HL-60/S4 (cell line): ENCODE measurements around the gene TPI1.
"Not testable (repeated sequence)": the region's sequence is repeated elsewhere in the genome, so short reads cannot be mapped to it uniquely, and the experiment has no call there.

Source experiments
- in situ Hi-C: fragments of 300-500 bp; cut with MboI; formaldehyde crosslinking; loops from 2 replicates; pipeline ENCODE4 v1.14.3; 2022; ENCODE audit warnings: low sequenced_read_pairs

Gene TPI1

DNA sequence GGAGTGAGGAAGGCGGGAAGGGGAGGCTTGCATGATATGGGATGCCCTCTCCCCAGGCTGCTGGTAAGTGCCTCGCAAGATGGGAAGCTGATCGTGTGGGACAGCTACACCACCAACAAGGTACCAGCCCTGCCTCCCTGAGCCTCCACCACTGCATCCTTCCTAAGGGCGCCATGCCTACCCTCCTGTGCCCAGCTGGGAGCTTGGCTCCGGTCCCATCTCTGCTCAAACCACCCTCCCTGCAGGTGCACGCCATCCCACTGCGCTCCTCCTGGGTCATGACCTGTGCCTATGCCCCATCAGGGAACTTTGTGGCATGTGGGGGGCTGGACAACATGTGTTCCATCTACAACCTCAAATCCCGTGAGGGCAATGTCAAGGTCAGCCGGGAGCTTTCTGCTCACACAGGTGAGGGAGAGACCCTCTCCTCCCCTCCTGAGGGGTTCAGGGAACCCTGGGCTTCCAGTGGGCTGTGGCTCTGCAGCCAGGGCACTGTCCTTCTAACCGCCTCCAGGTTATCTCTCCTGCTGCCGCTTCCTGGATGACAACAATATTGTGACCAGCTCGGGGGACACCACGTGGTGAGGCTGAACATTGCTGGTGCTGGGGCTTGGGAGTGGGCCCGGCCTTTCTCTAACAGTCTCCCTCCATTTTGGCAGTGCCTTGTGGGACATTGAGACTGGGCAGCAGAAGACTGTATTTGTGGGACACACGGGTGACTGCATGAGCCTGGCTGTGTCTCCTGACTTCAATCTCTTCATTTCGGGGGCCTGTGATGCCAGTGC is 24.0 kb upstream of the TPI1 start:
- in situ Hi-C loops = no loop called here

DNA sequence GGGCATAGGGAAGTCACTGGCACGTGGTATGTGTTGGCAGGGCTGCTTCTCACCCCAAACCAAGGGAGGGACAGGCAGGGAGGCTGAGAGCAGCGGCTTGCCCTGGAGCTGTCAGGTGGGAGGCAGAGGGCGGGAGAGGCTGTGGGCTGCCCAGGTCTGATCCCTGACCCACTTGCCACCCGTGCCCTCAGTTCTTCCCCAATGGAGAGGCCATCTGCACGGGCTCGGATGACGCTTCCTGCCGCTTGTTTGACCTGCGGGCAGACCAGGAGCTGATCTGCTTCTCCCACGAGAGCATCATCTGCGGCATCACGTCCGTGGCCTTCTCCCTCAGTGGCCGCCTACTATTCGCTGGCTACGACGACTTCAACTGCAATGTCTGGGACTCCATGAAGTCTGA is 21.9 kb upstream of the TPI1 start:
- in situ Hi-C loops = no loop called here

DNA sequence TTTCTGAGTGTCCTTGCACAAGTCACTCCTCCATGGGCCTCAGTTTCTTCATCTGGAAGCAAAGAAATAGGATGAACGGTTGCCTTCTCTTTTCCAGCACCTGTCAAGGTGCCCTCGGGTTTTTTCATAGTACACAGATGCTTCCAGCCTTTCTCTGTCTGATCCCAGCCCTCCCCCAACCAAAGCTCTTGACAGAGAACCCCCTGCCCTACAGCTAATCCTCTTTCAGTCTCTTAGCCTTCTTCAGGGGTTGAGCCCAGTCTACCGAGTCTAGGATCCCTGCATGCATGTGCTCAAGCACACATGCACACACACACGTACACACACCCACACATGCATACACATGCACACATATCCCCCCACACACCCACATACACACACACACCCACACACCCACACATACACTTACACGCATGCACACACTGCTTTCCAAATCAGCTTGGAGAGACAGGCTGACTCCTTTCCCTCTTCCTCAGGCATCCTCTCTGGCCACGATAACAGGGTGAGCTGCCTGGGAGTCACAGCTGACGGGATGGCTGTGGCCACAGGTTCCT is 20.9 kb upstream of the TPI1 start:
- in situ Hi-C loops = no loop called here

DNA sequence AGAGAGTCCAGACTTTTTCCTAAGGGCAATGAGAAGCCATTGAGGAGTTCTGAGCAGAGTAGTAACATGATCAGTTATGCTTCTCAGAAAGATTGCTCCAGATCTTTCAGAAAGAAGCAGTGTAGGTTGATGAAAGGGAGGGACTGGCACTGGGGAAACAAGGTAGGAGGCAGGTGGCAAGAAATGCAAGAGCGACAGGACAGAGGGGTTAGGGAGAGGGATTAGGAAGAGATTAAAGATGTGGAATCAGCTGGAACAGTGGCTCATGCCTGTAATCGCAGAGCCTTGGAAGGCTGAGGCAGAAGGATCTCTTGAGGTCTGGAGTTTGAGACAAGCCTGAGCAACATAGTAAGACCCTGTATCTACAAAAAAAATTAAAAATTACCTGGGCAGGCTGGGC is 19.7 kb upstream of the TPI1 start:
- in situ Hi-C loops = no loop called here

DNA sequence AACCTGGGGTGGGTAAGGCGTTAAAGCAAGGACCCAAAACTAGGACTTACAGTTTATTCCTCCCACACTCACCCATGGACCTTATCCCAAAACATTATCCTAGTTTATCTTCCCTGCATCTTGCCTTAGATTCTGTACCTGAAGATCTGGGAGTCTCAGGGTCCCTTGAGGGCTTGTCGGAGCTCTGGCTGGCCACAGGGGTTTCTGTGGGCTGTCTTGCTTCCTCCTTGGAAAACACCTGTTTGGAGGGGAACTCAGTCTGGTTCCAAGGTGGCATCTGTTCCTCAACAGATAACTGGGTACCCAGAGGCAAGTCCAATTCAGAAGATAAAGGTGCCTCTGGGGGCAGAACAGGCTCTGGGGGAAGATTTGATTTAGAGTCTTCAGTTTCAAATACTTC is 17.9 kb upstream of the TPI1 start:
- in situ Hi-C loops = no loop called here

DNA sequence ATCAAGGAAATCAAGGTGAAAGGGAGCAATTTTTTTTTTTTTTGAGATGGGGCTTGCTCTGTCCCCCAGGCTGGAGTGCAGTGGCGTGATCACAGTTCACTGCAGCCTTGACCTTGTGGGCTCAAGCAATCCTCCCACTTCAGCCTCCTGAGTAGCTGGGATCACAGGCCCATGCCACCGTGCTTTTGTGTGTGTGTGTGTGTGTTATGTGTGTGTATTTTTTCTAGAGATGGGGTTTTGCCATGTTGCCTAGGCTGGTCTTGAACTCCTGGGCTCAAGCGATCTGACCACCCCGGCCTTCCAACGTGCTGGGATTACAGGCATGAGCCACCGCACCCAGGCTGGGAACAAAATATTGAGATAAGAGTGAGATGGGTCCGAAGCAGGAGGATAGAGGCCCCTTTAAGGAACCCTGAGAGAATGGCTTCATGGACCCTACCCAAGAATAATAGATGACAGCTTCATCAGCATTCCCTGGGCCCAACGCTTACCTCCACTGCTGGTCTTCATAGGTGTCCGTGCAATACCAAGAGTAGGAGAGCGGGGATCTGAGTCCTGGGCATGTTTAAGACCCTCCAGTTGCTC is 17.3 kb upstream of the TPI1 start:
- in situ Hi-C loops = no loop called here

DNA sequence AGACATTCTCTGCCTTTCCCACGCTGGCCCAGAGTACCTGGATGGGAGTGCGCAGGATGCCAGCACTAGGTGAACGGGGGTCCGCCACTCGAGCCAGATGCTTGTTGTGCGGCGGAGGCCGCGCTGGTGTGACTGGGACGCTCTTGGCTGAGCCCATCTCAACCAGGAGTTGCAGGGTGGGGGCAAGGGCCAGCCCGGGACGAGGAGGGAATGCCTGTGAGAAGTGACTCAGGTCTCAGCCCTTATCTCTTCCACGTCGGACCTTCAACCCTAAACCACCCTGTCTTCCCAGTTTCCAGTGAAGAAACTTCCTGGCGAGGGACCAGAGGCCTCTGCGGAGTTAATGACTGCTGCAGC is 16.6 kb upstream of the TPI1 start:
- in situ Hi-C loops = no loop called here

DNA sequence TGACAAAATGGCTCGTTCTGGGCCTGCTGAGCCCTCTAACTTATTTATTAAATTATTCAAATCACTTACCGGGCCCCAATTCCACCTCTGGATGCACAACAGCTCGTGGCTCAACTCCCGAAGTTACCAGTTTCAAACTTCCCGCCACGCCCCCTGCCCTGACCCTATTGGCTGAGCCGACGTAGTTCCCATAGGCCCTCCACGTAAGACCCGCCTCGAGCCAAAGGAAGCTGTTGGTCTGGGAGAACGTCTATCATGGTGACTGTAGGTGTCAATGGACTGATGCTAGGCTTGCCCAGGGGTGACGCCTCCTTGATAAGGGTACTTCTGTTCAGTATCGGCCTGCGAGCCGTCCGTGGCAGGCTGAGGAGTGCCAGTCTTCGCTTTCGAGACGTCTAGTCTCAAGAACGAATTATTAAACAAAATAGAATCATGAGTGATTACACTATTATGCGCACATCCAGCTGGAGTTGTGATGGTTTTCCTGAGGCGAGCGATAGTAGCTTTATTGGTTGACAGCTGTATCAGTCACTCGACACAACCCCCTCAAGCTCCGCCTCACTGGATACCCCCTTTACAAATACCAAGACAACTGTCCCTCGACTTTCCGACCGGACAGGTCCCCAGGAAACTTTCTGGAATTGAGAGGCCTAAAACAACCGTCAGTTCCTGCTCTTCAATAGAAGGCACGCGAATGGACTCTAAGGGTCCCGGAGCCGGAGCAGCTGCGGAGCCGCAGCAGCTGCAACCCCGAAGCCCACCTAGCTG is 16.0 kb upstream of the TPI1 start, which contains the start of gene CDCA3:
TSS of gene CDCA3 (minus strand) at position 134 of the 768 bp plus-strand sequence. CDS start 334 bp downstream, outside the sequence.
- in situ Hi-C loops = no loop called here

DNA sequence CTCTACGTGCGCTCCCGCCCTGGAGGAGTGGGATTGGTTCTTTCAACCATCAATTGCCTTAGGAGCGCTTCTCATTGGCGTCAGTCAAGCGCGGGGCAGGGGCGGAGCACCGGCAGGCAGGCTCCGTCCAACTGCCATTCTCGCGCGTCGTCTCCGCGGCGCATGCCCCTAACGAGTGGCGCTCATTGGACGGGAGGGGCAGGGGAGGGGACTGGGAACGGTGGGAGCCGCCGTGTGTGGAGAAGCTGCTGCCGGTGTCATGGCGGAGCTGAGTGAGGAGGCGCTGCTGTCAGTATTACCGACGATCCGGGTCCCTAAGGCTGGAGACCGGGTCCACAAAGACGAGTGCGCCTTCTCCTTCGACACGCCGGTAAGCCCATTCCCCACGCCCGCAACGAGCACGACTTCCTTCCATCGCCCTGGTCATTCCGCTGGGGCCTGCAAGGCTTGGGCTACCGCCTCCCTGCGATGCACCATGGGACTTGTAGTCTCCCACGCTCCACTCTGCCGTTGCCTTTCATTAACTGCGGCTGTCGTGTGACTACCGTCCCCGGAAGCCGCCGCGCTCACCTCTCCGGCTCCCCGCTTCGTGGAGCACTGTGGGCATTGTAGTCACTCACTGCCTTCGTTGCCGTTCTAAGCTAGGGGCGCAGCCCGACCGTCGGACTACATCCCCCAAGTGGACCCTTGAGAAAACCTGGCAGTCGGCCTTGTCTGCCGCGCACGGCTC is 15.2 kb upstream of the TPI1 start, which contains the start of gene USP5:
TSS of gene USP5 (plus strand) at position 230 of the 730 bp plus-strand sequence. CDS start at position 260, 30 bp downstream.
- in situ Hi-C loops = no loop called here

DNA sequence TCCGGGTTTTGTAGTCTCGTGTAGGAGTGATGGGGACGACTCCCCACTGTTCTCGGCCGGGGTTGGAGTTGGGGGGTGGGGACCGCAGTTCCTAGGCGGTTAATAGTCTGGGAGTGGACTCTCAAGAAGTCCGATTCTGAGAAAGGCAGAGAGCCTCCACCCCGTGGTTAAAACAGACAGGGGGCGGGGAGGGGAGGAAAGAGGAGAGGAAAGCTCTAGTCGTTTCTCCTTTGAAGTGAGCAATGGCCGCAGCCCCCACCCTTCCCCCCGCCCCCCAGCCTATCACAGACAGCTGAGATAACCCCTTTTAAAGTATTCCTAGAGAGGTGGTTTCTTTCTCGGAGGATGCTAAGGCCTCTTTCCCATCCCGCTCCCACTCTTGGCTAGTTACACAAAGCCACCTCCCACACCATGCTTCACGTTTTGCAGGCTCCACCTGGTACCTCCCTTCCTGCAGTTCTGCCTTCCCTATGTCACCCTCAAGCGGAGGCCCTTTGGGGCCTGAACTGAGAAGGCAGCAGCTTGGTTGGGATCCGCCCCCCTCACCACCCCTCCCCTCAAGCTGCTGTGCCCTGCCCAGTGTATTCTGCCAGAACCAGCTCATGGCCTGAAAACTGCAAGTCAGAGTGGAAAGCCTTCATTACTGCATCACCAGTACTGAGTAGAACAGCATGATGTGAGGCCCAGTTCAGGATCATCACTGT is 14.5 kb upstream of the TPI1 start:
- in situ Hi-C loops = no loop called here

DNA sequence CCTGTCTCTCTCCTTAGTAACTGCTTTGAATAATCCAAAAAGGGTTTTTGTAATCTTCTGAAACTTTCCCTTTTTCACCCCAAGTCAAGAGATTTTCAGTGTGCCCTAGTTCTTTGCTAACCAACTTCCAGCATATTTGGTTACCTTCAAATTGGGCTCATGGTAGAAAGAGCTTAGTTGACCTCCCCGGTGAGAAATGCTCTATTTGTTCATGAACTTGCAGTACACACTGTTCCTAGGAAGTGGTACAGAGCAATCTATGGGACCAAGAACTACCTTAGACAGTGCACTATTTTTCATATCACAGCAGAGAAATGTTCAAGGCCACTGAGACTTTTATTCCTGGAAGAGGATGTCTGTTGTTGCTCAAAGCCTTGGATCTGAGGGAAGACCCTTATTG is 13.7 kb upstream of the TPI1 start:
- in situ Hi-C loops = no loop called here

DNA sequence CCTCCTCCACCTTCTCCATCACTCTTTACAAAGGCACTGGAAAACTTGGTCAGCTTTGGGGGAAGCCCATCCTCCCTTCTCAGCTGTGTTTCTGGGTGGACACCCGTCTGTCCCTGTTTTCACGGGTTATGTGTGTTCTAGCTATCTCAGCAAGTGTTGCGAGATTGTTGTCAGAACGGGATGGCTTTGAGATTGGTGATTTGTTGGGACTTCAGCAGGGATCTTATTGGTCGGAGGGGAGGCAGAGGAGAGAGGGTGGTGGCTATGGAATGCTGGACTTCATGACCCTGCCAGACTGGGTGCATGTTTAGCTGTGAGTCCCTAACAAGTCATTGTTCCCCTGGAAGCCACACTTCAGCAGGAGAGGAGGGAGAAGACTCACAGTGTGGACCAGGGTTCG is 13.3 kb upstream of the TPI1 start:
- in situ Hi-C loops = no loop called here

DNA sequence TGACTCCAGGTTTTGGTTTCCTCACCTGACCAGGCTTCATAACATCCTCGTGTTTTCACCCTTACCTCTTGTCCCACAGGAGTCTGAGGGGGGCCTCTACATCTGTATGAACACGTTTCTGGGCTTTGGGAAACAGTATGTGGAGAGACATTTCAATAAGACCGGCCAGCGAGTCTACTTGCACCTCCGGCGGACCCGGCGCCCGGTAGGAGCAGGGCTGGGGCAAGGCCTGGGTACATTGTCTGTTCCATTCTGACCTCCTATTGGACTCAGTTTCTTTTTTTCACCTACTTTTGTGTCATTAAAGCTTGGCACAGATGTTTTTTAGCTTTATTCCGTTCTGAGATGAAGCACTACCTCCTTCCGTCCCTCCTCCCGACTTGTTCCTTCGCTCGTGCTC is 12.0 kb upstream of the TPI1 start:
- in situ Hi-C loops = no loop called here

DNA sequence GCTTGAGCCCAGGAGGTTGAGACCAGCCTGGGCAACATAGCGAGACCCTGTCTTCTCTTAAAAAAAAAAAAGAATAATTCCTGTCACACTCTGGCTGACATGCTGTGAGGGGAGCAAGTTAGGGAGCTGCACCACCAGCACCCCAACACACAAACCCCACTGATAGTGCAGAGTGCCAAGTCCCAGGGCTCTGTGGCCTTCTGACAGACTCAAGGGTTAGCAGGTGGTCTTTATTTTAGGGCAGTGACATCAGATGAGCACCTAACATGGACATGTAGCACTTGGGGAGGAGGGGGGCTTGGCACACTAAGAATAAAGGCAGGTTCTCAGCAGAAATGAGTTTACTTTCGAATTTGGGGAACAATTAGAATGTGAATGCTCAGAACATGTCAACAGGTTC is 8.5 kb upstream of the TPI1 start:
- in situ Hi-C loops = no loop called here

DNA sequence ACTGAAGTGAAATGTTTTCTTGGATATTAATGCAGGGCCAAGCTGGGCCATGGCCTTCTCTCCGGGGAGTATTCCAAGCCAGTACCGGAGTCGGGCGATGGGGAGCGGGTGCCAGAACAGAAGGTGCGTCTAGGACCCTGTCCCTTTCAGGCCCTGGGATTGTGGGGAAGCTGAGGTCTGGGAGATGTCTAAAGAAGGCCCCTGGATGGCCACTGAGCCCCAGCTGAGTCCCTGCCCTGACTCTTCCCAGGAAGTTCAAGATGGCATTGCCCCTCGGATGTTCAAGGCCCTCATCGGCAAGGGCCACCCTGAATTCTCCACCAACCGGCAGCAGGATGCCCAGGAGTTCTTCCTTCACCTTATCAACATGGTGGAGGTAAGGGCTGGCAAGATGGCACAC is 7.2 kb upstream of the TPI1 start:
- in situ Hi-C loops = no loop called here

DNA sequence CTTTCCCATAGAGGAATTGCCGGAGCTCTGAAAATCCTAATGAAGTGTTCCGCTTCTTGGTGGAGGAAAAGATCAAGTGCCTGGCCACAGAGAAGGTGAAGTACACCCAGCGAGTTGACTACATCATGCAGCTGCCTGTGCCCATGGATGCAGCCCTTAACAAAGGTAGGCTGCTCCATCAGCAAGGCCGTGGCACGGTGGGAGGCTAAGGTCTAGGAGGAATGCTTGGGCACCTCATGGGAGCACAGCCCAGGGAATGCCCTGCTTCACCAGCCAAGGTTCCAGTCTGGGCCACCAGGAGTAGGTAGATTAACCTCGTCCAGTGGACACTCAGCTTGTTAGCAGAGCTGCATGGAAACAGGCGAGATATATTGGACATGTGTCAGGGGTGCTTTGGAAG is 6.4 kb upstream of the TPI1 start:
- in situ Hi-C loops = no loop called here

DNA sequence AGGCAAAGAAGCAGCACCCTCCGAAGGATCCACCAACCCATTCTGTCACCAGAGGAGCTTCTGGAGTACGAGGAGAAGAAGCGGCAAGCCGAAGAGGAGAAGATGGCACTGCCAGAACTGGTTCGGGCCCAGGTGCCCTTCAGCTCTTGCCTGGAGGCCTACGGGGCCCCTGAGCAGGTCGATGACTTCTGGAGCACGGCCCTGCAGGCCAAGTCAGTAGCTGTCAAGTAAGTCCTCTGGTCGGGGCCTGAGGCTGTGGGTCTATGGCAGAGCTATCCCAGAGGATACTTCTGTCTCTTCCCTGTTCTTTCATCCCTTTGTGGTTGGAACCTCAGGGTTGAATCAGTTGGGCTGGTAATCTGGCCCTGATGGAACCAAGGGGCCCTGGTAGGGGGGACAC is 5.9 kb upstream of the TPI1 start:
- in situ Hi-C loops = no loop called here

DNA sequence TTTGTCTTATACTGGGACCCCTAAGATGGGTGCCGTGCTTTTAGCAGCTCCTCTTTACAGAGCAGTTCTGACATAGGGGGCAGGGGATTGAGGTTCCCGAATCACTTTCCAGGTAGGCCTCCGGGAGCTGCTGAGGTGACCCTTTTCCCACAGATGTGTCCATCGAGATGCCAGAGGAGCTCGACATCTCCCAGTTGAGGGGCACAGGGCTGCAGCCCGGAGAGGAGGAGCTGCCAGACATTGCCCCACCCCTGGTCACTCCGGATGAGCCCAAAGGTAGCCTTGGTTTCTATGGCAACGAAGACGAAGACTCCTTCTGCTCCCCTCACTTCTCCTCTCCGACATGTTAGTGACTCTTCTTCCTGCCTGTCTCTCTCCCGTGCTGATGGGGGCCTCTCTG is 4.3 kb upstream of the TPI1 start:
- in situ Hi-C loops = no loop called here

DNA sequence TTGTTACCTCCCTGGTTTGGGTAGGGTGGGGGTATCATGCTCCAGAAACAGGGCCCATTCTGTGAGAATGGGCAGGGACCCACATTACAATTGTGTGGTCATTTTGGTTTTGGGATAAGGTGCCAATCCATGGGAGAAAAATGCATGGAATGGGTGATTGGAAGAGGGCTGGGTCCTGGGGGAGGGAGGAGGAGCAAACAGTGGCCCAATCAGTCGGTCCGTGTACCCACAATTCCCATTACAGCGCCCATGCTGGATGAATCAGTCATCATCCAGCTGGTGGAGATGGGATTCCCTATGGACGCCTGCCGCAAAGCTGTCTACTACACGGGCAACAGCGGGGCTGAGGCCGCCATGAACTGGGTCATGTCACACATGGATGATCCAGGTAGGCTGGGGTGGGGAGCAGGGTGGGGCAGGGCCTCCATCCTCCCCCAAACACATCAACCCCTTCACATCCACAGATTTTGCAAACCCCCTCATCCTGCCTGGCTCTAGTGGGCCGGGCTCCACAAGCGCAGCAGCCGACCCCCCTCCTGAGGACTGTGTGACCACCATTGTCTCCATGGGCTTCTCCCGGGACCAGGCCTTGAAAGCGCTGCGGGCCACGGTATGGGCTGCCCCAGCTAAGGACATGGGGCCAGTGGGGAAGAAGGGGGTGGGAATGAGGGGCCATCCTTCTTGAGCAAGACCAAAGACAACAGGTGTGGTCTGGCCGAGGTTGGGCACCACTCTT is 3.6 kb upstream of the TPI1 start:
- in situ Hi-C loops = no loop called here

DNA sequence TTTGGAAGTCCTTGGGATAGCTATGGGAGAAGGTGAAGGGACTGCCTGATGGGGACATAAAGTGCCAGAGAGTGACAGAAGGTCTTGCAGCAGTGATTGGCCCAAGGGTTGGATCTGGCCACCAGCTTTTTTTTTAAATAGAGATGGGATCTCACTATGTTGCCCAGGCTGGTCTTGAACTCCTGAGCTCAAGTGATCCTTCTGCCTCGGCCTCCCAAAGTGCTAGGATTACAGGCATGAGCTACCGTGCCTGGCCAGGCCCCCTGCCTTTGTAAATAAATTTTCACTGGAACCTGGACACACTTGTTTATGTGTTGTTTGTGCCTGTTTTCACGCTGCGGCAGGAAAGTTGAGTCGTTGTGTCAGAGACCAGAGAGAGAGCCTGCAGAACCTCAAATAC is 2.0 kb upstream of the TPI1 start:
- in situ Hi-C loops = not testable (repeated sequence)
